Uterus (tissue), 2 donors: ENCODE measurements around the gene EIF5.

Experiments used
- POLR2A ChIP-seq, 2 donors: fragments of 450-650 bp; IDR thresholded peaks; one replicate each; pipeline ENCODE4 v1.6.1; 2016; ENCODE audit warnings: antibody characterized with exemption in 2 of 2, mild to moderate bottlenecking in 1 of 2, moderate library complexity in 1 of 2
- TF ChIP-seq, protein P1 (sequence below), 4 experiments: fragments of 200-600 bp in 2 of 4; fragments of 450-650 bp in 2 of 4; sonication (generic) in 2 of 4; IDR thresholded peaks; one replicate each; pipeline ENCODE4 v1.5.1; 2016 to 2019; ENCODE audit warnings: antibody characterized with exemption in 4 of 4, mild to moderate bottlenecking in 2 of 4, moderate library complexity in 1 of 4

GRCh38 chr14:103301512-103302354, 32.3 kb upstream of the EIF5 start:
- TF ChIP-seq POLR2A (IDR thresholded peaks at IDR 0.05), result no peak
- TF ChIP-seq, protein P1, sequence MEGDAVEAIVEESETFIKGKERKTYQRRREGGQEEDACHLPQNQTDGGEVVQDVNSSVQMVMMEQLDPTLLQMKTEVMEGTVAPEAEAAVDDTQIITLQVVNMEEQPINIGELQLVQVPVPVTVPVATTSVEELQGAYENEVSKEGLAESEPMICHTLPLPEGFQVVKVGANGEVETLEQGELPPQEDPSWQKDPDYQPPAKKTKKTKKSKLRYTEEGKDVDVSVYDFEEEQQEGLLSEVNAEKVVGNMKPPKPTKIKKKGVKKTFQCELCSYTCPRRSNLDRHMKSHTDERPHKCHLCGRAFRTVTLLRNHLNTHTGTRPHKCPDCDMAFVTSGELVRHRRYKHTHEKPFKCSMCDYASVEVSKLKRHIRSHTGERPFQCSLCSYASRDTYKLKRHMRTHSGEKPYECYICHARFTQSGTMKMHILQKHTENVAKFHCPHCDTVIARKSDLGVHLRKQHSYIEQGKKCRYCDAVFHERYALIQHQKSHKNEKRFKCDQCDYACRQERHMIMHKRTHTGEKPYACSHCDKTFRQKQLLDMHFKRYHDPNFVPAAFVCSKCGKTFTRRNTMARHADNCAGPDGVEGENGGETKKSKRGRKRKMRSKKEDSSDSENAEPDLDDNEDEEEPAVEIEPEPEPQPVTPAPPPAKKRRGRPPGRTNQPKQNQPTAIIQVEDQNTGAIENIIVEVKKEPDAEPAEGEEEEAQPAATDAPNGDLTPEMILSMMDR (IDR thresholded peaks at IDR 0.05), result no peak
